ENCODE measurements around the gene TRIM38.
"Not testable (repeated sequence)": the region's sequence is repeated elsewhere in the genome, so short reads cannot be mapped to it uniquely, and the experiment has no call there.

The TRIM38 gene

DNA sequence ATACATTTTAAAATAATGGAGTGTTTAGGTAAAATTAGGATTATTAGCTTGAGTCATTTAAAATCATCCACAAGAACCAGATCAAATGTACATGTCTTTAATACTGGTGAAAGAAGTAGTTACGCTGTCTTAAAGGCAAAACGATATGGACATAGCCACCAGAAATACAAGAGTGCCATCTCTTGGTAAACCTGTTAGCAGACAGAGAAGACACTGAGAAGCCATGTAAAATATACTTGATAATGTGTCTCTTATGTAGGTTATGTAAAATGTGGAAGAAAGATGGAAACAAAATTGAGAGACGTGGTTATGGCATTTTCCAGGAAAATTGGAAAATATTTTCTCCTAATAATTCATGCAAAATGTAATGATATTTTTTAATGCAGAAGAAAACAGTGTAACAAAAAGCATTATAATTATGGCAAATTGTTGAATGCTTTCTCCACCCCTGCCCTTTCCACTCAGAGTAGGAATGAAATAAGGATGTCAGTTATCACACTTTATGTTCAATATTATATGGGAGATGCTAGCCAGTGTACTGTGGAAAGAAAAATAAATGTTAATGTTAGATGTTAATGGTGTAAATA, 19.9 kb upstream of the TRIM38 start:
- DNase-seq = peak; percentile 38

- DNase-seq = no peak
Observed at GRCh38 chr6:25943887-25944286, 18.7 kb upstream of the TRIM38 start.

DNA sequence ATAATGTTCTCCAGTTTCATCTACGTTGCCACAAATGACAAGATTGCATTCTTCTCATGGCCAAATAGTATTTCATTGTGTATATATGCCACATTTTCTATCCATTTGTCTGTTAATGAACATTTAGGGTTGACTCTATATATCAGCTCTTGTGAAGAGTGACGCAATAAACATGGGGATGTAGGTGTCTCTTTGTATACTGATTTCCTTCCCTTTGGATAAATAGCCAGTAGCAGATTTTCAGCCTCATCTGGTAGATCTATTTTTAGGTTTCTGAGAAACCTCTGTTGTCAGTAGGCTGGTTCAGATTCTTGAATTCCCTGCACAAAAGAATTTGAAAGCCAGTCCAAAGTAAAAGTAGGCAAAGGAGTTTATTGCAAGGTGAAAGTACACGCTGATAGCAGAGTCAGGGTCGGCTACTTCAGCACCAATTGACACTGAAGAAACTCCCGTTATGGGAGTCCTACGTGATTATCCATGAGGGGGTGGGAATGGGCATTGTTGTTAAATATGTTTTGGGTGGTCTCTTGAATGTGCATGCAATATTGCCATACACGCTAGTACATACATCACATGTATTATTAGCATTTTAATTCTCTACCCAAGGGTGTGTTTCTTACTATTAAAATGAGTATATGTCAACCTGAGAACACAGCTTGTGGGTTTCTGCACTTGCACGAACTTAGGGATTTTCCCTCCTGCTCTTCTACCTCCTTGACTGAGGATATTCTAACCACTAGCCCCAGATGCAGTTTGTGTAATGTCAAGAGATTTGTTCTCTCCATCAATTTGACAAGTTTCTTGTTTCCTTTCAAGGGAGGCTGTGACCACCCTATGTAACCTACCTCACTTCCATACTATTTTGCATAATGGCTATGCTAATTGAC, 17.7 kb upstream of the TRIM38 start:
- DNase-seq = no peak

GRCh38 chr6:25945738-25946137, 16.9 kb upstream of the TRIM38 start:
- DNase-seq = not testable (repeated sequence)

- DNase-seq = no peak
Observed at GRCh38 chr6:25946631-25947030, 16.0 kb upstream of the TRIM38 start.

DNA sequence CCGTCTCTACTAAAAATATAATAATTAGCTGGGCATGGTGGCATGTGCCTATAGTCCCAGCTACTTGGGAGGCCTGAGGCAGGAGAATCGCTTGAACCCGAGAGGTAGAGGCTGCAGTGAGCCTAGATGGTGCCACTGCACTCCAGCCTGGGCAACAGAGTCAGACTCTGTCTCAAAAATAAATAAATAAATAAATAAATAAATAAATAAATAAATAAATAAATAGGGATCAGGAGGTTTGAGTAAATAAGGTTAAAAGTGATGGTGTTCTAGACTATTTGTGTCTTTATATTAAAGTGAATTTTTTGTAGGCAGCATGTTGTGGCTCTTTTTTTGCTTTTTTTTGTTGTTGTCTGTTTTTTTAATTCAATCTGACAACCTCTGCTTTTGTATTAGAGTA, 15.1 kb upstream of the TRIM38 start:
- not testable (repeated sequence) for DNase-seq

- no peak for DNase-seq
Observed at GRCh38 chr6:25949695-25950094, 12.9 kb upstream of the TRIM38 start.

GRCh38 chr6:25950297-25950696, 12.3 kb upstream of the TRIM38 start:
- DNase-seq = no peak

DNA sequence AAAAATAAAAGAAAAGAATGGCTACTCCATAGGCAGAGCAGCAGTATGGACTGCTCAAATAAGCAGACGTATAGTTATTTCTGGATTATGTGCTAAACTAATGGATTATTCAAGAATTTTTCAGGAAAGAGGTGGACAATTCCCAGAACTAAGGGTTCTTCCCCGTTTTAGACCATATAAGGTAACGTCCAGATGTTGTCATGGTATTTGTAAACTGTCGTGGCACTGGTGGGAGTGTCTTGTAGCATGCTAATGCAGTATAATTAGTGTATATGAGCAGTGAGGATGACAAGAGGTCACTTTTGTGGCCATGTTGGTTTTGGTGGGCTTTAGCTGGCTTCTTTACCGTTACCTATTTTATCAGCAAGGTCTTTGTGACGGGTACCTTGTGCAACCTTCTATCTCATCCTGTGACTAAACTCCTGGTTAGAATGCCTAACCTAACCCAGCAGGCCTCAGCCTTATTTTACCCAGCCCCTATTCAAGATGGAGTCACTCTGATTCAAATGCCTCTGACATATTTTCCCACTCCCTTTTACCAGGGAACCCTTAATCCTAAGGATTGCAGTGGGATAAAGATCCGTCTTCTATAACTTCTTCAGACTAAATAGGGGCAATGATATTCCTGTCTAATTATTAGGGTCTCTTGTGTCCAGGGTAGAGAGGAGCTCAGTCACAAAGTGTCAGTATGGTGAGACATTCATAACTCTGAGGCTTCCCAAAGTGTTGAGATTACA, 11.1 kb upstream of the TRIM38 start:
- no peak for DNase-seq

- no peak for DNase-seq
Observed at GRCh38 chr6:25952535-25952934, 10.1 kb upstream of the TRIM38 start.

DNA sequence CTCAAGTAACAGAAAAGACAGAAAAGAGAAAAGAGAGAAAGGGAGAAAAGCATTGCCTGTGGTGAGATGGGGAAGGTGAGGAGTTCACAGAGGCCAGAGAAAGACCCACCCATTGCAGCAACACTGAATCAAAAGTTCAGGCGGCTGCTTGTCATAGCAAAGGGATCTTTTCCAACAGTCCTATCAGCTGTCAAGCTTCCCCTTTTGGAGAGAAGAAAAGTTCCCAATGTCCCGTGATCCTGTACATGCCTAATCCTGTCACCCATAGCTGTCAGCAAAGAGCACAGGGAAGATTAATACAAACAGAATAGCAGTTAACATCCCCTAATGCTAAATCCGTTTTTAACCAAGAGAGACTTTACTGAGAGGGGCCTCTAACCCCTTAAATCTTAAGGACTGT, 8.9 kb upstream of the TRIM38 start:
- DNase-seq = no peak

GRCh38 chr6:25954756-25955155, 7.8 kb upstream of the TRIM38 start:
- DNase-seq = no peak

DNA sequence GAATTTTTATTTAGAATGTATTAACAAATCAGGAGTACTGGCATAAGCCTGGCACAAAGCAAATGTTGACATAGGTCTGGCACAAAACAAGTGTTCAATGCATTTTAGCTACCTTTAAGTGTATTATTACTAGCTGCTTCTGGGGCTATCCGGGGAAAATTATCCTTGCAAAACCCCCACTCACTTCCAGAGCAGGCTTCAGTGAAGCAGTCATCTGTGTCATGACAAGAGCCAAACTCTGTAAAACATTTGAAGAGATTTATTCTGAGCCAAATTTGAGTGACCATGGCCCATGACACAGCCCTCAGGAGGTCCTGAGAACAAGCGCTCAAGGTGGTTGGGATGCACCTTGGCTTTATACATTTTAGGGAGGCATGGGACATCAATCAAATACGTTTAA, 6.4 kb upstream of the TRIM38 start:
- no peak for DNase-seq

DNA sequence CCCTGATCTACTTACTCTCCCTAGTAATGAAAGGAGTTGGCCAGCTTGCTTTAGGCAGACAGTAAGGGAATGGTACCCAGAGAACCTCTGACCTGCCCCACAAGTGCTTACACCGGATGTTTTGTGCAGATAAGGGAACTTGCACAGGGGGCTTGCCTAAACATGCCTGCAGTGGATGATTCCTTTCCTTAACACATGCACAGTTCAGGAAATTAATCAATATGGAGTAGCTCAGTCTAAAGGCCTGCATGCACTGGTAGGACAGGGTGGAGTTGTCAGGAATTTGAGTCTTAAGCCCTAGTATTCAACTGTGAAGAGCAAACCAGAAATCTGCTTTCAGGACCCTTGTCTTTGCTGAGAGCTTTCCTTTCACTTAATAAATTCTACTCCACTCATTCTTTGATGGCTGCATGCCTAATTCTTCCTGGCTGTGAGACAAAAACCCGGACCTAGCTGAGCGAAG, 3.9 kb upstream of the TRIM38 start:
- DNase-seq = no peak

DNA sequence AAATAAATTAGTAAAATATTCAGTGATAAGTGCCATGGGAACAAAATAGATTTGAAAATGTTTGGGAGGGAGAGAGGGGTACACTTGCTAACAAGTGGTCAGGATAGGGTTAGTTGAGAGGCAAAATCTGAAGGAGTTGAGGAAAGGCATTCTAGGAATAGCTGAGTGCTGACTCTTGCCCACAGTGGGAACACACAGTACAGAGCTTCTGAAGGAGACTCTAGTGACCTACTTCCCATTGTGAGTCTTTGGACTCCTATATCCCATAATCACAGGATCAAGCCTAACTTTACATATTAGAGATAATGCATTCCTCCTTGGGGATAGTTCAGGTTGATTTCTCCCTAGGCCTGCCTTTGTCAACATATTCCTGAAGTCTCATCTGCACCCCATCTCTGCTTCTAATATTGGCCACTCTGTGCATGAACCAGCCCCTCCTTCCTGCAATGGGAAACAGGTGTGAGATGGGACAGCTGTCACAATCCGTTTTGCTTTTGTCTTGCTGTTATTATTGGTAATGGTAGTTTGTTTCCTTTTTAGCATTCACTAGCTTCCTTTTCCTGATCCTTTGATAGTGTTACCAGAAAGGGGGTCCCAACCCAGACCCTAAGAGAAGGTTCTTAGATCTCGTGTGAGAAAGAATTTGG, 2.6 kb upstream of the TRIM38 start:
- DNase-seq = no peak

GRCh38 chr6:25960734-25961133, 1.9 kb upstream of the TRIM38 start:
- no peak for DNase-seq

DNA sequence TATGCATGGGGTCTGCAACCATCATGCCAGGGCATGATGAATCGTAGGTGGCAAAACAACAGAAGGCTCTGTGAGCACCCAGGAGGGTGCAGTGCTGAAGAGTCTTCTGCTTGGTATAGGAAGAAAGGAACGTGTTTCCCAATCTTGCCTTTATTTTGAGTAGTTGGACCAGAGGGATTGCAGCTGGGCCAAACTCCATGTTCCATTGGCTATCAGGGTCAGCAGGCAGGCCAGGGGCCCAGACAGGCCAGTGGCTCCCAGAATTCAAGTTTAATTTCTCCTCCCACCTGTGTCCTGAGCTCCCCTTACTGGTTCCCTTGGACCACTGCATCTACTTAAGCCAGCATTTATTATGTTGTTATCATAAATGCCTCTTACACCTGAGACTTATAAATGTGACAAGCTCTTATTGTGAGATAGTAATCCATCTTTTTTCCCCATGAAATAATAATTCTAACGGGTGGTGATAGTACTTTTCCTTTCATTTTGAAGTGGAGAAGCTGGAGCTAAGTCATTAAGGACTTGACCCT, 918 bp upstream of the TRIM38 start:
- no peak for DNase-seq

DNA sequence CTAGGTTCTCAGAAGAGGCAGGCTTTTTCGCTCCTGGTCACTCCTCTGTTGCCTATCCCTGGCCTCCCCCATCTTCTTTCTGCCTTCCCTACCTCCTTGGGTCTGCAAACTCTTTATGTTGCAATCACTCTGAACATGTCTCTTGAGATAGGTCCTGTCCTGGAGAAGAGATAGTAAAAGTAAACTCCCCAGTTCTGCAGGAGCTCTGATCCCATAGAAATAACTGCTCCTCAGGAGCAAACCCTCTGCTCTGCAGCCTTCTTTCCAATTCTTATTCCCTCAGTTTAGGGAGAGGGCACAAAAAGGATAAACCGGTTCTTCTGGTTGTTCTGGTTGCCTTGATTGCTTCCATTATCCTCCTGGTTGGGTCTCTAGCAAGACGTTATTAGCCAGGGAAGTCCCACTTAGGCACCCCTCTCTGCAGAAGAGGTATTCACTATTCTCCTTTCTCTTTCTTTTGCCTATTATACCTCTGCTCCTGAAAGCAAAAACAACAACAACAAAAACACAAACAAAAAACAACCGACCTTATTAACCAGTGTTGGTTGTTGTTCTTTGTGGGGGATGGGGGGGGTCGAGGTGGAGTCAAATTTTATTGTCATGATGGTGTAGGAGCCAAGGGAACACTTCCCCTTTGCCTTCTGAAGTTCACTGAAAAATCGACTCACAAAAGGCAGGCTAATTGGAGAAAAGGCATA, 973 bp downstream of the TRIM38 start:
- no peak for DNase-seq

GRCh38 chr6:25965058-25965457, 2.5 kb downstream of the TRIM38 start:
- DNase-seq = no peak

DNA sequence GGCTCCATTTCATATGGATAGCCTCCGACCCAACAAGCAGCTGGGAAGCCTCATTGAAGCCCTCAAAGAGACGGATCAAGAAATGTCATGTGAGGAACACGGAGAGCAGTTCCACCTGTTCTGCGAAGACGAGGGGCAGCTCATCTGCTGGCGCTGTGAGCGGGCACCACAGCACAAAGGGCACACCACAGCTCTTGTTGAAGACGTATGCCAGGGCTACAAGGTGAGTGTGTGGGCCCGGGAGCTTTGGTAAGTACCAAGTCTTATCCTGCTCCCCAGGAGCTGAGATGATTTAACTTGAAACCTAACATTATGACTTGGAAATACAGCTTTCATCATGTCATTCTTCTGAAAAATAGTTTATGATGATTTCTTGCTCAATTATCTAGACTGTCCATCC, 4.1 kb downstream of the TRIM38 start:
- DNase-seq = no peak

- no peak for DNase-seq
Observed at GRCh38 chr6:25968769-25969168, 6.2 kb downstream of the TRIM38 start.

GRCh38 chr6:25971187-25971821, 8.7 kb downstream of the TRIM38 start:
- peak; percentile 96 for DNase-seq

Measured in fibroblast of skin of scalp (primary cell).